Neural cell (in vitro differentiated cells): ENCODE measurements around the gene STK38. TPM values are rescaled to one million over a fixed set of nuclear protein-coding genes. Genes with fewer than 3 reads are reported as not detected.

ENCODE experiments used
- H2AFZ ChIP-seq: fragments of 200-600, 300-800 bp; sonication (generic), shearing (Covaris generic); 2 replicates; pipeline ENCODE4 v1.6.0; 2014; ENCODE audit warnings: low read depth, mild to moderate bottlenecking, antibody characterized with exemption, low read length, moderate library complexity
- H3F3A ChIP-seq: fragments of 200-600 bp; shearing (Covaris generic); 2 replicates; pipeline ENCODE4 v1.6.1; 2016; ENCODE audit warnings: mild to moderate bottlenecking, moderate library complexity, mixed read lengths, antibody characterized with exemption, low read length; ENCODE audit not compliant: insufficient read depth, poor library complexity, severe bottlenecking
- H3K27ac ChIP-seq: fragments of 200-600, 300-800 bp; sonication (generic), shearing (Covaris generic); 2 replicates; pipeline ENCODE4 v1.5.1; 2014; ENCODE audit warnings: mild to moderate bottlenecking, low read length, moderate library complexity
- H3K27me3 ChIP-seq: fragments of 300-800, 200-600 bp; sonication (generic), shearing (Covaris generic); 2 replicates; pipeline ENCODE4 v1.6.0; 2014; ENCODE audit warnings: mild to moderate bottlenecking, low read depth, low read length, moderate library complexity; ENCODE audit not compliant: insufficient read depth
- H3K36me3 ChIP-seq: fragments of 300-800, 200-600 bp; sonication (generic), shearing (Covaris generic); 2 replicates; pipeline ENCODE4 v1.5.1; 2014; ENCODE audit warnings: mild to moderate bottlenecking, antibody characterized with exemption, low read length, moderate library complexity; ENCODE audit not compliant: insufficient read depth
- H3K4me2 ChIP-seq: fragments of 300-800, 200-600 bp; sonication (generic), shearing (Covaris generic); 2 replicates; pipeline ENCODE4 v1.6.0; 2014; ENCODE audit warnings: mild to moderate bottlenecking, low read length
- H3K4me3 ChIP-seq: fragments of 300-800, 200-600 bp; sonication (generic), shearing (Covaris generic); 2 replicates; pipeline ENCODE4 v1.5.1; 2014; ENCODE audit warnings: mild to moderate bottlenecking, low read length, moderate library complexity
- H3K79me2 ChIP-seq: fragments of 200-600 bp; shearing (Covaris generic); replicated peaks from 2 replicates; pipeline ENCODE4 v1.6.0; 2014; ENCODE audit warnings: mild to moderate bottlenecking, low read length, moderate library complexity; ENCODE audit not compliant: insufficient read depth
- H3K9ac ChIP-seq: fragments of 300-800, 200-600 bp; sonication (generic), shearing (Covaris generic); 2 replicates; pipeline ENCODE4 v1.6.1; 2016; ENCODE audit warnings: mild to moderate bottlenecking, low read length, mixed read lengths
- H3K9me2 ChIP-seq: fragments of 200-600 bp; shearing (Covaris generic); 2 replicates; pipeline ENCODE4 v1.6.1; 2016; ENCODE audit warnings: mild to moderate bottlenecking, low read length, mixed read lengths; ENCODE audit not compliant: insufficient read depth
- H3K9me3 ChIP-seq: fragments of 200-600, 300-800 bp; sonication (generic), shearing (Covaris generic); 2 replicates; pipeline ENCODE4 v1.6.1; 2016; ENCODE audit warnings: mild to moderate bottlenecking, mixed run types, low read length, moderate library complexity, mixed read lengths
- H4K20me1 ChIP-seq: fragments of 200-600 bp; shearing (Covaris generic); 2 replicates; pipeline ENCODE4 v1.6.1; 2016; ENCODE audit warnings: mild to moderate bottlenecking, mixed run types; ENCODE audit not compliant: insufficient read depth
- CTCF ChIP-seq: fragments of 450-650 bp; IDR thresholded peaks from 2 replicates; pipeline ENCODE4 v1.5.1; 2014; ENCODE audit warnings: antibody characterized with exemption, mild to moderate bottlenecking, moderate library complexity; ENCODE audit not compliant: poor library complexity, severe bottlenecking
- EP300 ChIP-seq: fragments of 450-650 bp; conservative IDR thresholded peaks from 2 replicates; pipeline ENCODE4 v1.6.1; 2014; ENCODE audit warnings: antibody characterized with exemption, mild to moderate bottlenecking, moderate library complexity; ENCODE audit not compliant: poor library complexity, severe bottlenecking
- EZH2 ChIP-seq: fragments of 200-600, 300-800 bp; shearing (Covaris generic), sonication (generic); IDR thresholded peaks from 2 replicates; pipeline ENCODE4 v1.6.1; 2014; ENCODE audit warnings: antibody characterized with exemption, low read length, borderline replicate concordance, mild to moderate bottlenecking; ENCODE audit not compliant: insufficient read depth, poor library complexity, severe bottlenecking
- MXI1 ChIP-seq: fragments of 450-650 bp; conservative IDR thresholded peaks from 2 replicates; pipeline ENCODE4 v1.6.1; 2014; ENCODE audit warnings: antibody characterized with exemption, mild to moderate bottlenecking; ENCODE audit not compliant: poor library complexity, severe bottlenecking
- POLR2AphosphoS5 ChIP-seq: IDR thresholded peaks from 2 replicates; pipeline ENCODE4 v1.6.1; 2012
- RAD21 ChIP-seq: fragments of 450-650 bp; conservative IDR thresholded peaks from 2 replicates; pipeline ENCODE4 v1.6.1; 2014; ENCODE audit warnings: antibody characterized with exemption, mild to moderate bottlenecking, moderate library complexity
- REST ChIP-seq: IDR thresholded peaks from 2 replicates; pipeline ENCODE4 v1.6.1; 2012; ENCODE audit warnings: borderline replicate concordance
- SMC3 ChIP-seq: fragments of 450-650 bp; conservative IDR thresholded peaks from 2 replicates; pipeline ENCODE4 v1.6.1; 2014; ENCODE audit warnings: antibody characterized with exemption, mild to moderate bottlenecking, moderate library complexity; ENCODE audit not compliant: poor library complexity
- TAF1 ChIP-seq: IDR thresholded peaks from 2 replicates; pipeline ENCODE4 v1.6.1; 2012; ENCODE audit warnings: low read depth
- polyA plus RNA-seq: library from polyadenylated mRNA; depleted of rRNA; stranded (reverse); fragments of >200 nt; gene quantifications from 2 replicates; pipeline ENCODE4 v1.2.3, GENCODE V29; 2014

The STK38 gene
- polyA plus RNA-seq, 1 donor from 2014 or later: 58.7 TPM

GRCh38 chr6:36460916-36461315 lies 86.4 kb downstream of the STK38 start:
- Histone ChIP-seq H3K4me3 (no peak overlapping the region), H3K79me2 (peaks cover 20% of the 10 kb centered on the region), H3K9me2 (no peaks in the 10 kb centered on the region), H3K9me3 (no peaks in the 10 kb centered on the region), H2AFZ (no peak overlapping the region), H3K27ac (no peak overlapping the region), H4K20me1 (no peaks in the 10 kb centered on the region), H3F3A (no peaks in the 10 kb centered on the region), H3K4me2 (no peak overlapping the region), H3K9ac (no peak overlapping the region), H3K27me3 (no peaks in the 10 kb centered on the region), H3K36me3 (no peaks in the 10 kb centered on the region)
- TF ChIP-seq EP300 (no peak), SMC3 (no peak), EZH2 (no peak), TAF1 (no peak), CTCF (no peak), RAD21 (no peak), POLR2AphosphoS5 (no peak)

GRCh38 chr6:36459501-36459900 lies 87.8 kb downstream of the STK38 start:
- no peak overlapping the region for H3K27ac ChIP-seq
- H3K27me3 ChIP-seq: no peaks in the 10 kb centered on the region
- peaks cover 20% of the 10 kb centered on the region for H3K79me2 ChIP-seq
- TF ChIP-seq CTCF (no peak), EZH2 (no peak), RAD21 (no peak), EP300 (no peak), MXI1 (no peak), POLR2AphosphoS5 (no peak), SMC3 (no peak), TAF1 (no peak), REST (no peak)
- no peaks in the 10 kb centered on the region for H3K36me3 ChIP-seq
- no peaks in the 10 kb centered on the region for H3K9me2 ChIP-seq
- H3K4me2 ChIP-seq: no peak overlapping the region
- H4K20me1 ChIP-seq: no peaks in the 10 kb centered on the region
- H3F3A ChIP-seq: no peaks in the 10 kb centered on the region
- no peak overlapping the region for H2AFZ ChIP-seq
- H3K4me3 ChIP-seq: no peak overlapping the region
- H3K9me3 ChIP-seq: no peaks in the 10 kb centered on the region
- no peak overlapping the region for H3K9ac ChIP-seq
